Measurements from ENCODE around the gene TNFRSF1A.
A peak's percentile ranks its signal among the peaks of the same experiment; 100 is the strongest.

The TNFRSF1A gene

GRCh38 chr12:6316921-6317692 lies 24.8 kb downstream of the TNFRSF1A start:
- no peak for TF ChIP-seq CTCF (IDR thresholded peaks at IDR 0.05; ENCODE audit: control insufficient read depth, extremely low read depth, insufficient read depth)
- no peak overlapping the region for H3K4me3 ChIP-seq (ENCODE audit: low read depth, low read length)
- no peak for DNase-seq (ENCODE audit: low read depth)

- no peak for DNase-seq (ENCODE audit: low read depth)
- TF ChIP-seq CTCF (IDR thresholded peaks at IDR 0.05; ENCODE audit: control insufficient read depth, extremely low read depth, insufficient read depth): no peak
These were observed 25.9 kb downstream of the TNFRSF1A start for GRCh38 chr12:6315704-6316597.

GRCh38 chr12:6315184-6315583 lies 26.7 kb downstream of the TNFRSF1A start:
- no peak for DNase-seq (ENCODE audit: low read depth)
- TF ChIP-seq CTCF (IDR thresholded peaks at IDR 0.05; ENCODE audit: control insufficient read depth, extremely low read depth, insufficient read depth): no peak

More at GRCh38 chr12:6315704-6316597, 25.9 kb downstream of the TNFRSF1A start:
- H3K4me3 ChIP-seq (ENCODE audit: low read depth, low read length): no peak overlapping the region

GRCh38 chr12:6314776-6315175 lies 27.1 kb downstream of the TNFRSF1A start:
- TF ChIP-seq CTCF (IDR thresholded peaks at IDR 0.05; ENCODE audit: control insufficient read depth, extremely low read depth, insufficient read depth): no peak
- no peak for DNase-seq (ENCODE audit: low read depth)

More at GRCh38 chr12:6315184-6315583, 26.7 kb downstream of the TNFRSF1A start:
- H3K4me3 ChIP-seq (ENCODE audit: low read depth, low read length): no peak overlapping the region

GRCh38 chr12:6313326-6313940 lies 28.4 kb downstream of the TNFRSF1A start:
- no peak overlapping the region for H3K4me3 ChIP-seq (ENCODE audit: low read depth, low read length)
- no peak for TF ChIP-seq CTCF (IDR thresholded peaks at IDR 0.05; ENCODE audit: control insufficient read depth, extremely low read depth, insufficient read depth)
- no peak for DNase-seq (ENCODE audit: low read depth)

More at GRCh38 chr12:6314776-6315175, 27.1 kb downstream of the TNFRSF1A start:
- H3K4me3 ChIP-seq (ENCODE audit: low read depth, low read length): no peak overlapping the region

GRCh38 chr12:6312529-6313325 lies 29.1 kb downstream of the TNFRSF1A start:
- TF ChIP-seq CTCF (IDR thresholded peaks at IDR 0.05; ENCODE audit: control insufficient read depth, extremely low read depth, insufficient read depth): no peak
- peak; percentile 88 for DNase-seq (ENCODE audit: low read depth)
- H3K4me3 ChIP-seq (ENCODE audit: low read depth, low read length): no peak overlapping the region

All from LNCaP clone FGC (cell line).